K562 (cell line): ENCODE data around the gene GPR33. TPM values are rescaled to one million over a fixed set of nuclear protein-coding genes. Genes with fewer than 3 reads are reported as not detected.

Experiments
- ATAC-seq: fragments of 200-7000 bp; cut with Tn5 transposase; 3 replicates; pipeline ENCODE4 v1.9.1; 2020; ENCODE audit warnings: moderate library complexity
- BruUV-seq: library from RNA; stranded (reverse); fragments of 400-500 nt; replicated peaks from 2 replicates; lab custom pipeline; 2021; lab: Mats Ljungman, UMichigan
- CTCF ChIA-PET: fragments of 300-600 bp; formaldehyde crosslinking; extraction: SDS; loops from one replicate; lab custom pipeline; 2021; ENCODE audit warnings: low intra/inter-chr PET ratio; lab: Yijun Ruan, JAX
- POLR2A ChIA-PET: fragments of 300-600, 350-650 bp; sonication (Branson Sonifier 250); formaldehyde crosslinking; extraction: SDS; loops from one replicate; lab custom pipeline; 2021; ENCODE audit warnings: antibody characterized with exemption, inconsistent platforms; lab: Yijun Ruan, JAX
- DNase-seq, 4 experiments: peaks; one replicate each; pipeline versions ENCODE4 v3.0.0 to v3.0.0-alpha.2; 2011 to 2018; ENCODE audit warnings: low spot score in 3 of 4, mixed read lengths in 3 of 4; ENCODE audit errors: extremely low read depth in 1 of 4
- FAIRE-seq: peaks from 2 replicates; lab custom pipeline; 2011; peaks lifted over from hg19 to GRCh38; lab: Jason Lieb, UNC
- H2AFZ ChIP-seq: 2 replicates; pipeline ENCODE4 v1.6.0; 2011; ENCODE audit warnings: low read depth, low read length, control low read depth, inconsistent platforms
- H3K27ac ChIP-seq: fragments of 200-600 bp; 3 replicates; pipeline ENCODE4 v1.8.0; 2011; ENCODE audit warnings: low read depth, mild to moderate bottlenecking, control low read depth, inconsistent platforms, low read length, moderate library complexity, mixed read lengths; ENCODE audit errors: extremely low read depth
- H3K27me3 ChIP-seq, 2 experiments: fragments of 300-600 bp in 1 of 2; 2 replicates in 1 of 2; 3 replicates in 1 of 2; pipeline versions ENCODE4 v1.6.0 to v1.8.0; 2011; ENCODE audit warnings: inconsistent platforms in 2 of 2, low read length in 2 of 2, mild to moderate bottlenecking in 1 of 2, mixed read lengths in 1 of 2, moderate library complexity in 1 of 2; ENCODE audit not compliant: control insufficient read depth in 2 of 2, insufficient read depth in 2 of 2
- H3K36me3 ChIP-seq: fragments of 300-600 bp; 3 replicates; pipeline ENCODE4 v1.8.0; 2011; ENCODE audit warnings: mild to moderate bottlenecking, low read length, inconsistent platforms; ENCODE audit not compliant: control insufficient read depth, insufficient read depth
- H3K4me1 ChIP-seq, 2 experiments: fragments of 200-600 bp in 1 of 2; replicated peaks in 1 of 2; 2 replicates in 1 of 2; 3 replicates in 1 of 2; pipeline versions ENCODE4 v1.5.1 to v1.8.0; 2011; ENCODE audit warnings: inconsistent platforms in 2 of 2, low read length in 2 of 2, mild to moderate bottlenecking in 1 of 2, mixed read lengths in 1 of 2, moderate library complexity in 1 of 2; ENCODE audit not compliant: control insufficient read depth in 2 of 2, insufficient read depth in 2 of 2
- H3K4me2 ChIP-seq: 2 replicates; pipeline ENCODE4 v1.6.1; 2011; ENCODE audit warnings: low read length, control low read depth, inconsistent platforms, mixed read lengths; ENCODE audit not compliant: insufficient read depth
- H3K4me3 ChIP-seq: fragments of 200-600 bp; sonication (generic), shearing (Covaris generic); 2 replicates; pipeline ENCODE4 v1.5.1; 2016; ENCODE audit warnings: control low read depth, inconsistent platforms
- H3K79me2 ChIP-seq: fragments of 200-600 bp; 3 replicates; pipeline ENCODE4 v1.8.0; 2011; ENCODE audit warnings: low read length, inconsistent platforms; ENCODE audit not compliant: control insufficient read depth, insufficient read depth
- H3K9ac ChIP-seq, 2 experiments: 2 replicates each; pipeline versions ENCODE4 v1.6.0 to v1.6.1; 2011; ENCODE audit warnings: low read depth in 2 of 2, low read length in 2 of 2, control low read depth in 1 of 2, inconsistent platforms in 1 of 2, mild to moderate bottlenecking in 1 of 2, mixed read lengths in 1 of 2; ENCODE audit not compliant: insufficient read depth in 1 of 2
- H3K9me1 ChIP-seq: one replicate; pipeline ENCODE4 v1.6.0; 2011; ENCODE audit warnings: inconsistent platforms, mild to moderate bottlenecking, low read length, moderate library complexity; ENCODE audit not compliant: control insufficient read depth, insufficient read depth
- H3K9me3 ChIP-seq: replicated peaks from 2 replicates; pipeline ENCODE4 v1.5.1; 2011; ENCODE audit warnings: low read depth, low read length, inconsistent platforms; ENCODE audit not compliant: control insufficient read depth, insufficient read depth
- H4K20me1 ChIP-seq: replicated peaks from 2 replicates; pipeline ENCODE4 v1.6.1; 2011; ENCODE audit warnings: low read length, inconsistent platforms, mixed read lengths; ENCODE audit not compliant: control insufficient read depth, insufficient read depth
- EP300 ChIP-seq: IDR thresholded peaks from 2 replicates; pipeline ENCODE4 v1.6.1; 2012; ENCODE audit warnings: low read length, improper control_type of control experiment
- MAFF ChIP-seq: IDR thresholded peaks from 2 replicates; pipeline ENCODE4 v1.6.1; 2012; ENCODE audit warnings: low read length, improper control_type of control experiment
- MEF2D ChIP-seq: conservative IDR thresholded peaks from 2 replicates; pipeline ENCODE4 v1.6.1; 2016; ENCODE audit warnings: low read depth, missing genetic modification characterization, missing compliant biosample characterization
- PHB ChIP-seq: fragments of 250-450 bp; sonication (Bioruptor Pico); IDR thresholded peaks from 2 replicates; pipeline ENCODE4 v1.5.0; 2021
- POLR2G ChIP-seq: fragments of 200-400 bp; formaldehyde crosslinking; IDR thresholded peaks from 2 replicates; pipeline ENCODE4 v1.6.1; 2017; ENCODE audit warnings: low read depth, mild to moderate bottlenecking, antibody characterized with exemption, low read length, moderate library complexity
- POU5F1 ChIP-seq: fragments of 150-350 bp; IDR thresholded peaks from 2 replicates; pipeline ENCODE4 v1.6.1; 2014; ENCODE audit warnings: borderline replicate concordance, low read length, low read depth, mild to moderate bottlenecking; ENCODE audit not compliant: partially characterized antibody
- SAP30 ChIP-seq: fragments of 200-600 bp; sonication (generic); IDR thresholded peaks from 2 replicates; pipeline ENCODE4 v1.6.1; 2012; ENCODE audit warnings: borderline replicate concordance, low read depth, mild to moderate bottlenecking, moderate library complexity, low read length, control low read depth, inconsistent platforms; ENCODE audit not compliant: insufficient read depth, poor library complexity, severe bottlenecking
- ZFP36 ChIP-seq: fragments of 150-350 bp; IDR thresholded peaks from 2 replicates; pipeline ENCODE4 v1.6.1; 2018; ENCODE audit warnings: low read length, low read depth; ENCODE audit not compliant: partially characterized antibody
- ZKSCAN1 ChIP-seq: fragments of 150-350 bp; IDR thresholded peaks from 2 replicates; pipeline ENCODE4 v1.6.1; 2016; ENCODE audit warnings: low read depth, low read length
- WGBS: fragments of 100-300 bp; shearing (Covaris generic); methylation state at CpG from one replicate; pipeline ENCODE4 v1.1.6; 2016; ENCODE audit warnings: low coverage, mixed read lengths; ENCODE audit not compliant: insufficient coverage; ENCODE audit errors: missing lambda C conversion rate; 5-methylcytosine and 5-hydroxymethylcytosine counted together
- in situ Hi-C: fragments of 300-500 bp; cut with MboI; formaldehyde crosslinking; loops from 4 replicates; pipeline ENCODE4 v1.15.0; 2018; ENCODE audit warnings: inconsistent platforms, mixed read lengths
- intact Hi-C: fragments of 100-400 bp; cut with micrococcal nuclease; formaldehyde crosslinking; loops from 2 replicates; pipeline ENCODE4 v1.14.2; 2022
- polyA plus RNA-seq, 8 experiments: library from polyadenylated mRNA; depleted of rRNA in 4 of 8; stranded (reverse) in 5 of 8; unstranded in 3 of 8; fragments of >200 nt; fragmentation: Nextera tagmentation in 2 of 8; fragmentation: Illumina TruSeq in 1 of 8; extraction: Ambion mirVana in 2 of 8; extraction: Trizol in 1 of 8; gene quantifications; 2 replicates each; pipeline versions ENCODE4 v1.2.1 to v1.2.3, GENCODE V29; 2011 to 2014; ENCODE audit warnings: inconsistent platforms in 1 of 8, missing spikeins in 1 of 8
- total RNA-seq, 7 experiments: library from RNA; depleted of rRNA in 6 of 7; stranded (reverse); fragments of >200 nt in 6 of 7; fragmentation: Illumina TruSeq in 2 of 7; extraction: Trizol in 2 of 7; gene quantifications; 2 replicates each; pipeline versions ENCODE4 v1.2.1 to v1.2.3, GENCODE V29; 2011 to 2021; ENCODE audit warnings: low replicate concordance in 1 of 7
- TF ChIP-seq, protein P1 (sequence below): sonication (generic); formaldehyde crosslinking; IDR thresholded peaks from 2 replicates; pipeline ENCODE4 v1.8.1; 2023; ENCODE audit warnings: mild to moderate bottlenecking, missing genetic modification reagents

Gene GPR33
- total and polyA plus RNA-seq, 9 of the 15 experiments (the other 6 are each of a cell fraction or from before 2014, with no cell fraction given) = not detected

DNA sequence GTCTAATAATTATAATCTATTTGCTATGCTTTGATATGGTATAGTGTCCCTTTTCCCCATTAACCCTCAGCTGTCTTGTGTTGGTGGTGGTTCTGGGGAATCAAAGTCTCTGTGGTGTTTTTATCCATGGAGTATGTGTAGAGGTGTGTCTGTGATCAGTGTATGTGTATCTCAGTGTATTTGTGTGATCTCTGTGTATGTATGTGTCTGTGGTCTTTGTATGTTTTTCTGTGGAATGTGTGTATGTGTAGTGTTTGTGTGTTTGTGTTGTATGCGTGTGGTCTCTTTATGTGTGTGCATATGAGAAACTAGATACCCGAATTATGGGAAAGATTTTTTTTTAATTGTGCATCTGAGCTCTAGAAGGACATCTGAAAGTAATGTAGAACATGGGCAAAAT is 1.1 kb downstream of the GPR33 start:
- FAIRE-seq (no peak), ATAC-seq (no peak), DNase-seq (no peak)
- Histone ChIP-seq H3K4me1 (no peaks in the 10 kb centered on the region), H3K27me3 (peaks cover 0 to 2% of the 10 kb centered on the region in 2 experiments; a peak in 2 of 5 replicates), H3K79me2 (no peaks in the 10 kb centered on the region), H3K4me2 (no peak overlapping the region), H3K9me3 (no peaks in the 10 kb centered on the region), H3K9me1 (no peaks in the 10 kb centered on the region), H3K4me3 (no peak overlapping the region), H4K20me1 (no peaks in the 10 kb centered on the region), H2AFZ (no peak overlapping the region), H3K27ac (no peak overlapping the region), H3K9ac (no peak overlapping the region), H3K36me3 (no peaks in the 10 kb centered on the region)
- WGBS = 4% methylated on average over 2 of the region's 2 CpGs
- in situ Hi-C loops (no loop called here), intact Hi-C loops (no loop called here)
- no peak for TF ChIP-seq MAFF
- TF ChIP-seq MEF2D = no peak
- no peak for TF ChIP-seq POU5F1
- TF ChIP-seq PHB = no peak
- TF ChIP-seq ZKSCAN1 = no peak
- TF ChIP-seq, protein P1, sequence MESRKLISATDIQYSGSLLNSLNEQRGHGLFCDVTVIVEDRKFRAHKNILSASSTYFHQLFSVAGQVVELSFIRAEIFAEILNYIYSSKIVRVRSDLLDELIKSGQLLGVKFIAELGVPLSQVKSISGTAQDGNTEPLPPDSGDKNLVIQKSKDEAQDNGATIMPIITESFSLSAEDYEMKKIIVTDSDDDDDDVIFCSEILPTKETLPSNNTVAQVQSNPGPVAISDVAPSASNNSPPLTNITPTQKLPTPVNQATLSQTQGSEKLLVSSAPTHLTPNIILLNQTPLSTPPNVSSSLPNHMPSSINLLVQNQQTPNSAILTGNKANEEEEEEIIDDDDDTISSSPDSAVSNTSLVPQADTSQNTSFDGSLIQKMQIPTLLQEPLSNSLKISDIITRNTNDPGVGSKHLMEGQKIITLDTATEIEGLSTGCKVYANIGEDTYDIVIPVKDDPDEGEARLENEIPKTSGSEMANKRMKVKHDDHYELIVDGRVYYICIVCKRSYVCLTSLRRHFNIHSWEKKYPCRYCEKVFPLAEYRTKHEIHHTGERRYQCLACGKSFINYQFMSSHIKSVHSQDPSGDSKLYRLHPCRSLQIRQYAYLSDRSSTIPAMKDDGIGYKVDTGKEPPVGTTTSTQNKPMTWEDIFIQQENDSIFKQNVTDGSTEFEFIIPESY (CRISPR knock-in tag) = no peak
- no peak for TF ChIP-seq POLR2G
- TF ChIP-seq EP300 = no peak
- TF ChIP-seq SAP30 = no peak
- TF ChIP-seq ZFP36 = no peak
- CTCF ChIA-PET = no interaction called here
- BruUV-seq = no TSS peak
- POLR2A ChIA-PET = no interaction called here
